IPS-NIHi11 (cell line): Measurements from ENCODE around the gene CEP72.
"Not testable (repeated sequence)": the region's sequence is repeated elsewhere in the genome, so short reads cannot be mapped to it uniquely, and the experiment has no call there.

Experiments used
- DNase-seq: peaks from one replicate; pipeline ENCODE4 v3.0.0; 2012; ENCODE audit warnings: mixed read lengths, low spot score

The CEP72 gene

GRCh38 chr5:600886-601541 is 11.1 kb upstream of the CEP72 start:
- DNase-seq, result no peak

GRCh38 chr5:601771-602465 is 10.2 kb upstream of the CEP72 start:
- no peak for DNase-seq

- no peak for DNase-seq
These were observed 9.6 kb upstream of the CEP72 start for GRCh38 chr5:602466-603035.

GRCh38 chr5:603081-603998 is 8.8 kb upstream of the CEP72 start:
- DNase-seq, result no peak

- no peak for DNase-seq
These were observed 7.7 kb upstream of the CEP72 start for GRCh38 chr5:604391-604831.

- not testable (repeated sequence) for DNase-seq
These were observed 7.0 kb upstream of the CEP72 start for GRCh38 chr5:605090-605489.

- DNase-seq, result no peak
These were observed 6.1 kb upstream of the CEP72 start for GRCh38 chr5:606061-606460.

GRCh38 chr5:606526-607399 is 5.4 kb upstream of the CEP72 start:
- no peak for DNase-seq

- no peak for DNase-seq
These were observed 4.4 kb upstream of the CEP72 start for GRCh38 chr5:607541-608428.

GRCh38 chr5:608429-609370 is 3.4 kb upstream of the CEP72 start:
- no peak for DNase-seq

- no peak for DNase-seq
These were observed 2.6 kb upstream of the CEP72 start for GRCh38 chr5:609506-609905.

GRCh38 chr5:610011-610743 is 2.0 kb upstream of the CEP72 start:
- DNase-seq, result no peak

GRCh38 chr5:610744-611730 is 1.1 kb upstream of the CEP72 start:
- DNase-seq, result no peak

GRCh38 chr5:612498-613424 is 621 bp downstream of the CEP72 start:
- DNase-seq, result peak; percentile 40

GRCh38 chr5:616484-617039 is 4.4 kb downstream of the CEP72 start:
- no peak for DNase-seq

- DNase-seq, result no peak
These were observed 5.8 kb downstream of the CEP72 start for GRCh38 chr5:617896-618295.
